Measurements from ENCODE around the gene LRRC8C. TPM values are rescaled to one million over a fixed set of nuclear protein-coding genes. Genes with fewer than 3 reads are reported as not detected.

LRRC8C gene
- total and polyA plus RNA-seq, 10 donors = 3.7 to 33.0 (median 21.6) TPM

DNA sequence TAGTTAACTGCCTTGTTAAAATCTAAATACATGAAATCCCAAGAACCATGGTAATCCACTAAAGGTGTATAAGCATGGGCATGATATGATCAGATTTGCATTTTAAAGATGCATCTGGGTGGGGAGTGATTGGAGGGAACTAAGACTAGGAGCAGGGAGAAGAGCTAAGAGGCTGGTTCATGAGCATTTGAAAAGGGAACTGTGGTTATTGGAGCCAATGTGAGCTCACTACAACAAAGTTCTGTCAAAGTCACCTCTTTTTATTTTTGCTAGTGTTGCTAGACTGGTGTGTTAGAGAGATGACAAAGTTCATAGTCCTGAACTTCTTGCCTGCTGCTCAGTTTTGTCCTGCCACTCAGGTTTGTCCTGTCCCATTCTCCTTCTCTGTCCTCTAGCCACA lies 120.8 kb downstream of the LRRC8C start:
- peaks cover 15 to 54% (median 39%) of the 10 kb centered on the region in 6 donors for H3K4me1 ChIP-seq
- peak overlapping the region in 6 of 8 donors; percentile 60 to 80 (median 72) for H3K27ac ChIP-seq
- no peaks in the 10 kb centered on the region for H3K27me3 ChIP-seq (replicated peaks in 1 of 7)
- H3K4me3 ChIP-seq = no peak overlapping the region
- intact Hi-C loops (cut with DNase I; ENCODE audit: low total_unique reads) = no loop called here
- no peak for DNase-seq
- H3K36me3 ChIP-seq = no peaks in the 10 kb centered on the region
- TF ChIP-seq, protein P1, sequence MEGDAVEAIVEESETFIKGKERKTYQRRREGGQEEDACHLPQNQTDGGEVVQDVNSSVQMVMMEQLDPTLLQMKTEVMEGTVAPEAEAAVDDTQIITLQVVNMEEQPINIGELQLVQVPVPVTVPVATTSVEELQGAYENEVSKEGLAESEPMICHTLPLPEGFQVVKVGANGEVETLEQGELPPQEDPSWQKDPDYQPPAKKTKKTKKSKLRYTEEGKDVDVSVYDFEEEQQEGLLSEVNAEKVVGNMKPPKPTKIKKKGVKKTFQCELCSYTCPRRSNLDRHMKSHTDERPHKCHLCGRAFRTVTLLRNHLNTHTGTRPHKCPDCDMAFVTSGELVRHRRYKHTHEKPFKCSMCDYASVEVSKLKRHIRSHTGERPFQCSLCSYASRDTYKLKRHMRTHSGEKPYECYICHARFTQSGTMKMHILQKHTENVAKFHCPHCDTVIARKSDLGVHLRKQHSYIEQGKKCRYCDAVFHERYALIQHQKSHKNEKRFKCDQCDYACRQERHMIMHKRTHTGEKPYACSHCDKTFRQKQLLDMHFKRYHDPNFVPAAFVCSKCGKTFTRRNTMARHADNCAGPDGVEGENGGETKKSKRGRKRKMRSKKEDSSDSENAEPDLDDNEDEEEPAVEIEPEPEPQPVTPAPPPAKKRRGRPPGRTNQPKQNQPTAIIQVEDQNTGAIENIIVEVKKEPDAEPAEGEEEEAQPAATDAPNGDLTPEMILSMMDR (IDR thresholded peaks at IDR 0.05 in 8 of 11, conservative IDR thresholded peaks at IDR 0.05 in 3 of 11) = no peak
- TF ChIP-seq POLR2AphosphoS5 (IDR thresholded peaks at IDR 0.05) (no peak), POLR2A (IDR thresholded peaks at IDR 0.05) (no peak)
- H3K9me3 ChIP-seq = no peaks in the 10 kb centered on the region

DNA sequence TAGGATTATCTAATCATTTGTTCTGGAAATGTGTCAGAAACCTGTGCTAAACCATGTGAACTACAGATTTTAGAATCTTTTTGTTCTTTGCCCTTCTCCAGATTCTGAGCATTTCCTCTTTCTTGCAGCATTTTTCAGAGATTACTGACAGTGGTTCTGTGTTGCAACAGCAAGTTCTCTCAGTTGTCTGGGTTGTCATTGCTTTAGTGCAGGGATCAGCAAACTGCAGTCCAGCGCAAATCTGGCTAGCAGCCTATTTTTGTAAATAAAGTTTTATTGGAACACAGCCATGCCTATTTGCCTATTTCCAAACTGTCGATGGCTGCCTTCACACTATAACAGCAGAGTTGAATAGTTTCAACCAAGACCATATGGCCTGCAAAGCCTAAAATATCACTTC lies 121.6 kb downstream of the LRRC8C start:
- H3K27ac ChIP-seq = peak overlapping the region in 7 of 8 donors; percentile 25 to 80 (median 71)
- no peak for DNase-seq
- 41 to 78% (median 66%) methylated on average over 2 of the region's 2 CpGs for WGBS, 5 donors

DNA sequence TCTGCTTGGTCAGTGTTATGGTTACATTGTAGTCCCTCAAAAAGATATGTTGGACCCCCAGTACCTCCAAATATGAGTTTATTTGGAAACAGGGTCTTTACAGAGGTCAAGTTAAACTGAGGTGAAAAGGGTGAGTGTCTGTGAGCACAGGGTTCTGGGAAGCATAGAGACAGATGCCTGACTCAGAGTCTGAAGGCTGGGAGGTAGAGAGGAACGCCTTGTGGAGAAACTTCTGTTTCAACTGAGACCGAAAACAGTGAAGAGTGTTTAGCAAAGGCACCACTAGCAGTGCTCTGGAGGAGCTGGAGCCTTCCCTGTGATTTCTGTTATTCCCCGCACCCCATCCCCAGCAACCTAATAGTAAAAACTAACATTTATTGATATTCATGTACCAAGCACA lies 122.7 kb downstream of the LRRC8C start:
- no peak for DNase-seq
- peaks cover 15 to 73% (median 46%) of the 10 kb centered on the region in 6 donors for H3K4me1 ChIP-seq

More for the DNA sequence above, 121.6 kb downstream of the LRRC8C start:
- Histone ChIP-seq H3K9me3 (no peaks in the 10 kb centered on the region), H3K4me3 (no peak overlapping the region), H3K27me3 (replicated peaks in 1 of 7) (no peaks in the 10 kb centered on the region), H3K4me1 (peaks cover 15 to 62% (median 43%) of the 10 kb centered on the region in 6 donors), H3K36me3 (no peaks in the 10 kb centered on the region)
- TF ChIP-seq POLR2AphosphoS5 (IDR thresholded peaks at IDR 0.05) (peak in 1 of 3 donors; percentile 43), POLR2A (IDR thresholded peaks at IDR 0.05) (no peak)
- TF ChIP-seq, protein P1 (IDR thresholded peaks at IDR 0.05 in 8 of 11, conservative IDR thresholded peaks at IDR 0.05 in 3 of 11) = no peak
- intact Hi-C loops (cut with DNase I; ENCODE audit: low total_unique reads) = no loop called here

DNA sequence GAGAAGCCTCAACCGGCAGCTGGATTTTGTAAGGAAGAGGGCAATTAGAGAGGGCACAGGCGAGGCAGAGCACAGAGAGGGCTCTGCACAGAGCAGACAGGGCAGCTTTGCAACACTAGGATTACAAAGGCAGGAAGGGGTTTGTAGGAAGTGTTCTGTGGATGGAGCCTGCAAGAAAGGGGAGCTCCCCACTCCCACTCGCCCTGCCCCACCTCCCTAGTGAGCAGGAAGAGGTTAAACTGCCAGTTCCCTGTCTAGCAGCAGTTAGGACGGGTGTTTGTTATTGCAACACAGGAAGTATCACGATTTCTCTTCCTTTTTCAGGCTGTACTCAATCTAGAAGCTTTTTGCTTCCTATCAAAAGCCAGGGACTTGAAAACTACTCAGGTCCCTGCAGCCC lies 124.6 kb downstream of the LRRC8C start:
- Histone ChIP-seq H3K36me3 (no peaks in the 10 kb centered on the region), H3K27ac (peak overlapping the region; percentile 38 to 81 (median 74)), H3K4me3 (peak overlapping the region in 5 of 8 donors; percentile 3 to 45 (median 14)), H3K4me1 (peaks cover 21 to 92% (median 57%) of the 10 kb centered on the region in 6 donors), H3K27me3 (replicated peaks in 1 of 7) (no peaks in the 10 kb centered on the region), H3K9me3 (no peaks in the 10 kb centered on the region)
- intact Hi-C loops (cut with DNase I; ENCODE audit: low total_unique reads) = no loop called here
- TF ChIP-seq, protein P1 (IDR thresholded peaks at IDR 0.05 in 8 of 11, conservative IDR thresholded peaks at IDR 0.05 in 3 of 11) = peak in 2 of 11 experiments; percentile 8 to 22
- peak in 2 of 3 donors; percentile 45 to 68 for TF ChIP-seq POLR2AphosphoS5 (IDR thresholded peaks at IDR 0.05)
- TF ChIP-seq POLR2A (IDR thresholded peaks at IDR 0.05) = no peak
- peak; percentile 81 for DNase-seq
- 4 to 10% (median 6%) methylated on average over 5 of the region's 5 CpGs for WGBS, 5 donors

More for the DNA sequence above, 122.7 kb downstream of the LRRC8C start:
- intact Hi-C loops (cut with DNase I; ENCODE audit: low total_unique reads) = no loop called here
- TF ChIP-seq, protein P1 (IDR thresholded peaks at IDR 0.05 in 8 of 11, conservative IDR thresholded peaks at IDR 0.05 in 3 of 11) = no peak
- TF ChIP-seq POLR2A (IDR thresholded peaks at IDR 0.05) = no peak
- no peak for TF ChIP-seq POLR2AphosphoS5 (IDR thresholded peaks at IDR 0.05)
- 82 to 90% (median 86%) methylated on average over 3 of the region's 3 CpGs for WGBS, 5 donors
- Histone ChIP-seq H3K27ac (peak overlapping the region in 3 of 8 donors; percentile 74 to 80 (median 79)), H3K4me3 (no peak overlapping the region), H3K9me3 (no peaks in the 10 kb centered on the region), H3K36me3 (no peaks in the 10 kb centered on the region), H3K27me3 (replicated peaks in 1 of 7) (no peaks in the 10 kb centered on the region)

All from spleen (tissue), 11 donors.